NCI-H1417 treated with DMSO at 0.1 percent for 48 hours (cell line): ENCODE measurements around the gene TRMT2A.
"Not testable (repeated sequence)": the region's sequence is repeated elsewhere in the genome, so short reads cannot be mapped to it uniquely, and the experiment has no call there.

Experiments used
- DNase-seq: peaks from one replicate; lab custom pipeline; 2025; lab: John Stamatoyannopoulos, UW

Gene TRMT2A

DNA sequence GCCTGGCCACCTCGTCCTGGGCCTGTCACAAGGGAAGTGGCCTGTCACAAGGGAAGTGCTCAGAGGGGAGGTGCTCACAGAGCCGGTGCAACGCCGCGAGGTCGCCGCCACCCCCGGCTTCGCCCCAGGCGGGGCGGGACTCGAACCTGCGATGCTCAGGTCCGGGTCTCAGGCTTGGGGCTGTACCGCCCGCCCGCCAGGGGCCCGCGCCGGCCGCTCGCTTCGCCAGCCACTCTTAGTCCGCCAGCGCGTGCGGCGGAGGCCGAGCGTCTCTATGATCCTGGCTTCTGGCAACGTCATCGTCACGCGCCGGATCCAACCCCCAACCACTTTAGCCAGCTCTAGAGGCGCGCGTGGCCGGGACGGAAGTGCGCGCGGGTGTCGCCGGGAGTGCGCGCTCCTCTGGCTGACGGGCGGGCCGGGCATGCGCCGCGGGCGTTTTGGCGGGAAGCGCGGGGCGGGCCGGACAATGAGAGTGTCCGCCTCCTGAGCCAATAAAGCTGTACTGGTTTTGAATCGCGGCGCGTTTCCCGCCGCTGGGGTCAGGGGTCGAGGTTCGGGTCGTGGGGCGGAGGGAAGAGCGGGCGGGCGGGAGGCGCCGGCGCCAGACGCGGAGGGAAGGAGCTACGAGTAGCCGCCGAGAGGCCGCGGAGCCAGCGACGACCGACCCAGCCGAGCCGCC, at the start of gene TRMT2A:
Gene TRMT2A (minus strand): TSS at position 276 of the 682 bp plus-strand sequence. CDS start 320 bp downstream, outside the sequence.
- DNase-seq, result peak; percentile 61

- DNase-seq, result no peak
Measured at GRCh38 chr22:20166703-20167102, 49.7 kb upstream of the TRMT2A start.

DNA sequence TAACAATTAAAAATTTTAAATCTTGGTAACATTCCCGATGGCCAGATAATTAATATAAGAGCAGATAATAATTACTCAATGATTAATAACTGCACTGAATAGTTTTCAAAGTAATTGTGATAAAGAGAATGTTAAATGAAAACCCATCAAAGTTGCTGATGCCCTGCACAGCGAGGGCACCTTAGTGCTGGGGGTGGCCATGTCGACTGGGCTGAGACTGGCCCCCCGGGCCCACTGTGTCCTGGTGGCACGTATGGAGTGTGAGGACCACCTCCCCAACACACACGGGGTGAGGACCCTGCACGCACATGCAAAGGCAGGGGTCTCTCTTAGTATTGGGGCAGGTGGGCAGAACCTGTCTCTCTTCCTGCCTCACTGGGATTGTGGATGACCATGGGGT, 48.9 kb upstream of the TRMT2A start:
- DNase-seq, result no peak

DNA sequence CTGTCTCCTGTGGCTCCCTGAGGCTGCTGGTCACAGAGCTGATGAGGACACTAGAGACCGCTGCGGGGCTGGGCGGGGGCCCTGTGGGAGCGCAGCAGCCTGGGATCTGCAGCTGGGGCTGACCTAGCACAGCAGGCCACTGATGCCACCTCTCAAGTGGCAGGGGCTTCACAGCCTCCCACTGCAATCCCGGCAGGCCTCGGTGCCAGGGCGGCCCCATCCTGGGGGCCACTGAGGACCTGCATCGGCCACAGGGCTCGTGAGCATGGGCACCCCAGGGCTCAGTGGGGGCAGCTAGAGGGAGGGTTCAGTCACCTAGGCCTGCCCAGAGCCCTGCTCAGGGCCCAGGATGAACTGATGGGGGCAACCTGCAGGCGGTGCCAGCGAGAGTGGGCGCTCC, 48.4 kb upstream of the TRMT2A start:
- no peak for DNase-seq

- no peak for DNase-seq
Measured at GRCh38 chr22:20164863-20165262, 47.8 kb upstream of the TRMT2A start.

- no peak for DNase-seq
Measured at GRCh38 chr22:20160041-20160440, 43.0 kb upstream of the TRMT2A start.

- not testable (repeated sequence) for DNase-seq
Measured at GRCh38 chr22:20159531-20159930, 42.5 kb upstream of the TRMT2A start.

DNA sequence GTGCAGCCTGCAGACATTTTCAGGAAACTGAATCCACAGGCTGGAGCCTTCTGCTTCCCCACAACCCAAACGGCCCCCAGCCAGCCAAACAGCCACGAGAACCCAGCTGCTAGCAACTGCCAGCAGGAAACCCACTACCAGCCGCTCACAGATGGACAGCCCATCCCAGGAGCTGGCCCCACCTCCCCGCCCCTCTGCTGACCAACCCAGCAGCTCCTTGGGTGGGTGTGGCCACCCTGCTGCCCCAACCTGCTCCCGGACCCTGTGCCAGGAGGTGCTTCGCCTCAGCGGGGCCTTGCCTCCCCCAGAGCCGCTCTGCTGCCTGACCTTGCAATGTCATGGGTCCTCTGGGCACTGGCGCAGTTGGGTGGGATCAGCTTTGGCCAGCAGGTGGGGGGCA, 42.0 kb upstream of the TRMT2A start:
- DNase-seq, result no peak

DNA sequence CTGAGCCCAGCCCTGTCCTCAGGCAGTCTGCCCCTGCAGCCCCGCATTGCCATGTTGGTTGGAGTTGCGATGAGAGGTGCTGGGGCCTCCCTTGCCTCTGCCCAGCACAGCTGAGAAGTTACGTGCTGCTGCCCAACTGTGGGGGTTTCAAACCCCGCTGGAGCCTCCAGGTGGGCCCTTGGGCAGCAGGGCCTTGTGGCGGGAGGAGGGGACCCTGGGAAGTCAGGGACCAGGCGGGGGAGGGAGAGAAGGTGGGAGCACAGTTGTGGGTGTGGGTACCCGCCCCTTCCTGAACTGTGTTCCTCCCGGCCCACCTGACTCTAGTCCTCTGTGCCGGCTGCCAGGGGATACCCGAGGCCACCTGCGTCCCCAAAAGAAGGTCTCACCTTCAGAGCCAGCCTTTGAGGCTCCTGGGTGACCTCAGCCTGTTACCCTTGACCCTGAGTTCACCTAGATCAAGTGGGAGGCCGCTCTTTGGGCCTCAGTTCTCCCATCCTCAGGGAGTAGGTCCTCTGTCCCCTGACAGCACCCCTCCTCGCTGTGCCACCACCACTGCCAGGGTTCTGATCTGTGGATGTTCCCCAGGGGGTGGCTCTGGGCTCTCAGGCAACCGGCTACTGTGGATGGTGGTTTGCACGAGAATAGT, 41.5 kb upstream of the TRMT2A start:
- no peak for DNase-seq

DNA sequence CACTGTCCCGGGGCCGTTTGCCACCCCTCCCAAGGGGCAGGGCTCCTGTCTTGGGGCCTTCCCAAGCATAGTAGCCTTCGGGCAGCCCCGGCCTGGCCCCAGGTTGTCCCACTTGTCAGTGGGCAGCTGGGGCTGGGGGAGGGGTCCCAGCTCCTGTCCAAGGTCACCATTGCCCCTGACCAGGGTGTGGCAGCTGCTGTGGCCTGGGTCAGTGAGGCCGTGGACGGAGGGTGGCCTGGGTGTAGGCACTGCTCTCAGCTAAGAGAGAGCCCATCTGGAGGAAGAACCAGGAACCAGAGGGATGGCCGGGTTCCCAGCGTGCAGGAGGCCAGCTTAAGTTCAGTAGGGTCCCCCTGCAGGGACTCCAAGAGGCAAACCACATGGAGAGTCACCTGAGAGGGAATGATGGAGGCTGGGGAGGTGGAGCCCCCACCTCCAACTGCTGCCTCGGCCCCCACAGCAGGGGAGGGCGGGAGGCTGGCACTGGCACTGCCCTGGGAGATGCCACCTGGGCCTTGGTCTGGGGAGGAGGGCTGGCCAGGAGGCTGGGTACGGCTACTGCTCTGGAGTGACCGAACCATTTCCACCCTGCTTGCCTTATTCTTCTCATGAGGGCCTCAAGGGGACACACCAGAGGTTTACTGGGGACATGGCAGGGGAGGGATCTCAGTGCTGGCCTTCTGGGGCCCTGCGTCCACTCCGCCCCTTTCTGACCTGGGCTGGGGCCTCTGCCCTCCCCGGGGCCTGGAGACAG, 40.6 kb upstream of the TRMT2A start:
- no peak for DNase-seq

GRCh38 chr22:20156611-20157429, 39.8 kb upstream of the TRMT2A start:
- no peak for DNase-seq

GRCh38 chr22:20156042-20156389, 39.0 kb upstream of the TRMT2A start:
- DNase-seq, result no peak

DNA sequence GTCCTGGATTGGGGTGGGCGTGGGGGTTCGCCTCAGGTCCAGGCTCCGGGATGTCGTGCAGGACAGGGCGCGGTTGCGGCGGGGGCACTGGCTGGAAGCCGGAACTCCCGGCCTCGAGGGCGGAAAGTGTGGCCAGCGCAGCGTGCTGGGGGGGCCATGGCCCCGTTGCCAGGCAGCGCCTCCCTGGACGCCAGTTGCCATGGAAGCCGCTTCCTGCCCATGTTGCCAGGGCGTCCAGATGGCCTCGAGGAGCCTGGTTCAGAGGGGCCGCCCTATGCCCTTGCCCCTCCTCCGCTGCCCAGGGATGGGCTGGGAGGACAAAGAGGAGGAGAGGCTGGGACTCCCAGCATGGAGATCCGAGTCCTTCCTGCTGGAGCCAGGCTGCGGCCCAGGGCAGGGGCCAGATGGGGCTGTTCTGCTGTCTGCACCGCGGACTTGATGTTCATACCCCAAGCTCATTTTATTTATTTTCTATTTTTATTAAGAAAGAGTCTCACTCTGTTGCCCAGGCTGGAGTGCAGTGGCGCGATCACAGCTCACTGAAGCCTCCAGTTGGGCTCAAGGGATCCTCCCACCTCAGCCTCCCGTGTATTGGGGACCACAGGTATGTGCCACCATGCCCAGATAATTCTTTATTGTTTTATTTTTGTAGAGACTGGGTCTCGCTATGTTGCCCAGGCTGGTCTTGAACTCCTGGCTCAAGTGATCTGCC, 38.5 kb upstream of the TRMT2A start:
- DNase-seq, result peak; percentile 30

DNA sequence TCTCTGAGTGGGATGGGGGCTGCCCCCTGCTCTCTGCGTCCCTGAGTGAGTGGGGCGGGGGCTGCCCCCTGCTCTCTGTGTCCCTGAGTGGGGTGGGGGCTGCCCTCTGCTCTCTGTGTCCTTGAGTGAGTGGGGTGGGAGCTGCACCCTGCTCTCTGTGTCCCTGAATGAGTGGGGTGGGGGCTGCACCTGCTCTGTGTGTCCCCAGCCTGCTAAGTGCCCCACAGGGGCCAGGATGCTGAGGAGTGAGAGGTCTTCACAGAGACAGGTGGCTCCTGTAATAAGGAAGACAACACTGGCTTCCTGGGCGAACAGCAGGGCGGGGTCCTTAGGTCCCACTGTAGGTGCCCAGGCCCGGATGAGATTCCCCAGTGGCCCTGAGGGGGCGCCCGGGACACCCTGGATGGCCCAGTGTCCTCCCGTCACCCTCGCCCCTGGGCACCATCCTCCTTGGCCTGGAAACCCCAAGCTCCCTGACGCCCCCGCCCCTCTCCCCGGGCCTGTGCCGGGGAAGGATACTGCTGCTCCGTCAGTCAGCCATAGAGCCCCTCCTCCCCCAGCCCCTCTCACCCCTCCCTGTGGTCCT, 37.7 kb upstream of the TRMT2A start:
- DNase-seq, result no peak

DNA sequence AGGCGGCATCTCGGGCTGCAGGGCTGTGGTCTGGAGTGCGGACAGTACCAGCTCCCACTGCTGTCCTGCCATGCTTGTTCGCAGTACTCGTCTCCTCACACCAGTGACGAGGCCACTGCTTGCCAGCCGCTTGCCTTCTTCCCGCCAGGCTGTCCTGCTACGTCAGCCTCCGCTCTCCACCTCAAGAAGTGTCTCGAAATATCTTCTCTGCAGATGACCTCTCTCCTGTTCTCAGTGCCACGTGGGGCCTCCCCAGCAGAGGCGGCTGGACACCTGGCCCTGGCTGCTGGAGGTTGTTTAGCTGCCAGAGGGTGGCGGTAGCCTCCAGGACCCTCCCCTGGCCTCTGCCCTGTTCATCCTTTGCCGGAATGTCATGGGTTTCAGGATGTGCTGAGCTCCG, 36.9 kb upstream of the TRMT2A start:
- DNase-seq, result no peak

GRCh38 chr22:20152464-20152890, 35.5 kb upstream of the TRMT2A start:
- DNase-seq, result no peak

- DNase-seq, result no peak
Measured at GRCh38 chr22:20151276-20151588, 34.2 kb upstream of the TRMT2A start.

DNA sequence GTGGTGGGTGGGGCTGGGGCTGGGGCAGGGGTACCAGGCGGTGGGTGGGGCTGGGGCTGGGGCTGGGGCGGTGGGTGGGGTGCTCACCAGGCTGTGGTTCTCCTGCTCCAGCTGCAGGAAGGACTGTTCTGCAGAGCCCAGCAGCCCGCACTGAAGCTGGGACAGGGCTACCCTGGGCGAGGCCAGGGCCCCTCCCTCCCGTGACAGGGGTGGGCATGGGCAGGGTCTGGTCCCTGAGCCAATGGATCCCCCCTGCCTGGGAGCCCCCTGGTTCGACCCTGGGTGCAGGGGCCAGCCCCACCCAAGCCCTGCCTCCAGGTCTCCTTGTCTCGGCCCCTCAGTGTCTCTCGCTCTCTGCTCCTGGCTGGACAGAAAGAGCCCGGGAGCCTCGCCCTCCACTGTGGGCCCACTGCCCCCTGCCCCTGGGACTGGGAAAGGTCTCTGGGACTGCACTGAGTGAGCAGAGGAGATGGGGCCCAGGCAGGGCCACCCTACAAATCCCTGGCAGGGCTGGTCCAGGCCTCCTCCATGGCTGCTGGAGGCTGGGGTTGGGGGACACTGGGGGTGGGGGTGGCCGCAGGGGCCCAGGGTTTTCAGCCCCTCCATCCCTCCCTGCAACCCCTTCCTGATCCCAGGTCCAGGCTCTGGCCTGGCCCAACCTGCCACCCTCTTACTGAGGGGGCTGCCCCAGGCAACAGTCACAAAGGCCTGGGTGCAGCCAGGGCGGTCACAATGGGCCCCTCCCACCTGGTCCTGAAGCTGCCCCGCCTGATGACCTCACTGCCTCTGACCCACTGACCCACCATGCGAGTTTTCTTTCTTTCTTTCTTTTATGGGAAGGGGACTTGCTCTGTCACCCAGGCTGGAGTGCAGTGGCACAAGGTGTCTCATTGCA, 33.6 kb upstream of the TRMT2A start, which contains the start of gene CCDC188:
Gene CCDC188 (minus strand): TSS at position 675 of the 895 bp plus-strand sequence. CDS start 69 bp downstream, at position 606.
- DNase-seq, result no peak

DNA sequence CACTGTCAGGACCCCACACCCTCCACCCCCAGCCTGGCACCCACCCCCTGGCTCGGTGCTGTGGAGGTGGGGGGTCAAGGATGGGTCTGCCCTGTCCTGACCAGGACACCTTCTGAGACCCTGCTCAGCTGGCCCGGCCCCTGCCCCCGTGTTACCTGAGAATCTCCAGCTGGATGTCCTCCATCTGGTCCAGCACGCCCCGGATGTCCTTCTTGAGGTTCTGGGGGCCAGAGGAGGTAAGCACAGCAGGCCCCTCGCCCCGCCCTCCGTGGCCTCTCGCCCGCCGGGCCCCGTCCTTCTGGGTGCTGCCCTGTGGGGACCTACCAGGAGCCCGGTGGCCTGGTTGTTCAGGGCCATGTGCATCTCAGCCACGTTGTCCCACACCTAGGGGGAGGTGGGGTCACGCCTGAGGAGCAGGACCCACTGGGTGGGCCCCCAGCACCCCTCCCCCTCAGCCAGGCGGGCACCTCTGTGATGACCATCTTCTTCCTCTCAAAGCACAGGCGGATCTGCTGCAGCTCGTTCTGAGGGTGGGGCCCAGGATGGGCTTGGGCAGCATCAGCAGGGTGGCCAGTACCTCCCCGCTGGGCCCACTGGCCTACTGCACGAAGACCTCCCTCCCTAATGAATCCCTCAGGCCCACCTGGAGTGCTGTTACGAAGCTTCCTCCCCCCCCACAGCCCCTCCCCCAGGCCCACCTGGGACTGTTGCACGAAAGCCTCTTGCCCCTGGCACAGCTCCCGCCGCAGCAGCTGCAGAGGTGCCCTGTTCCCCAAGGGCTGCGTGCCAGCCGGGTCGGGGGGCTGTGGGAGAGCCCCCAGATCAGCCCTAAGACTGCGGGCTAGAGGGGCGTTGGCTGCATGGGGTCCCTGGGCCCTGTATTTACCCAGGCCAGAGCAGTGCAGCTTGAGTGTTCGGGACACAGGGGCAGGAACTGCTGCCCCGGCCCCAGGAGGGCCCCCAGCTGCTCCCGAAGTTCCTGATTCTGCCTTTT, 32.5 kb upstream of the TRMT2A start:
- DNase-seq, result no peak
